ENCODE data around the gene GGACT.
"Not testable (repeated sequence)": the region's sequence is repeated elsewhere in the genome, so short reads cannot be mapped to it uniquely, and the experiment has no call there.

Gene GGACT

GRCh38 chr13:100581030-100581429 lies 7.6 kb downstream of the GGACT start:
- Histone ChIP-seq H3K9ac (ENCODE audit: low read length) (no peak overlapping the region), H3F3A (ENCODE audit: insufficient read depth, low read length) (no peaks in the 10 kb centered on the region), H3K27ac (ENCODE audit: low read length) (no peak overlapping the region), H3K9me2 (replicated peaks; ENCODE audit: insufficient read depth, low read length) (no peaks in the 10 kb centered on the region), H3K4me1 (ENCODE audit: low read length) (no peaks in the 10 kb centered on the region), H4K20me1 (ENCODE audit: insufficient read depth, low read length) (no peaks in the 10 kb centered on the region), H3K9me3 (replicated peaks; ENCODE audit: insufficient read depth, low read length) (no peaks in the 10 kb centered on the region), H3K4me2 (ENCODE audit: low read depth, low read length) (no peak overlapping the region), H2AFZ (ENCODE audit: low read length) (no peak overlapping the region), H3K79me2 (ENCODE audit: low read length) (no peaks in the 10 kb centered on the region), H3K4me3 (ENCODE audit: low read length) (no peak overlapping the region), H3K27me3 (replicated peaks; ENCODE audit: insufficient read depth, low read length) (no peaks in the 10 kb centered on the region), H3K36me3 (replicated peaks; ENCODE audit: insufficient read depth, low read length) (no peaks in the 10 kb centered on the region)
- TF ChIP-seq EZH2 (optimal IDR thresholded peaks at IDR 0.05; ENCODE audit: low read depth, low read length) (no peak), EZH2phosphoT487 (IDR thresholded peaks at IDR 0.05; ENCODE audit: low read length) (no peak)
- TF ChIP-seq, protein P1, sequence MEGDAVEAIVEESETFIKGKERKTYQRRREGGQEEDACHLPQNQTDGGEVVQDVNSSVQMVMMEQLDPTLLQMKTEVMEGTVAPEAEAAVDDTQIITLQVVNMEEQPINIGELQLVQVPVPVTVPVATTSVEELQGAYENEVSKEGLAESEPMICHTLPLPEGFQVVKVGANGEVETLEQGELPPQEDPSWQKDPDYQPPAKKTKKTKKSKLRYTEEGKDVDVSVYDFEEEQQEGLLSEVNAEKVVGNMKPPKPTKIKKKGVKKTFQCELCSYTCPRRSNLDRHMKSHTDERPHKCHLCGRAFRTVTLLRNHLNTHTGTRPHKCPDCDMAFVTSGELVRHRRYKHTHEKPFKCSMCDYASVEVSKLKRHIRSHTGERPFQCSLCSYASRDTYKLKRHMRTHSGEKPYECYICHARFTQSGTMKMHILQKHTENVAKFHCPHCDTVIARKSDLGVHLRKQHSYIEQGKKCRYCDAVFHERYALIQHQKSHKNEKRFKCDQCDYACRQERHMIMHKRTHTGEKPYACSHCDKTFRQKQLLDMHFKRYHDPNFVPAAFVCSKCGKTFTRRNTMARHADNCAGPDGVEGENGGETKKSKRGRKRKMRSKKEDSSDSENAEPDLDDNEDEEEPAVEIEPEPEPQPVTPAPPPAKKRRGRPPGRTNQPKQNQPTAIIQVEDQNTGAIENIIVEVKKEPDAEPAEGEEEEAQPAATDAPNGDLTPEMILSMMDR (IDR thresholded peaks at IDR 0.05; ENCODE audit: low read length): no peak
- no peak for DNase-seq

DNA sequence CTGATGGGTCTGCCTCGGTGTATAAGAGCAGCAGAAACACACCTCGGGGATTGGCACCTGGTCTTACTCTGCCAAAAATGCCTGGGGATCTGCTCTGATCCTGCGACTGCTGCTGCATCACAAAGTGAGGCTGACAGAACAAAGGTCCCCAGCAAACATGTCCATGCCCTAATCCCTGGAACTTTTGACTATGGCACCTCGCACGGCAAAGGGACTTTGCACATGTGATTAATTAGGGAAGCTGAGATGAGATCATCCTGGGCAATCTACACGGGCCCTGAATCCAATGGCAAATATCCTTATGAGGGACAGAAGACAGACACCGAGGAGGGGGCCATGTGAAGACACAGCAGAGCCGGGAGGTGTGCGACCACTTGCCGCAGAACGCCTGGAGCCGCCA lies 8.5 kb downstream of the GGACT start:
- no peaks in the 10 kb centered on the region for H3K9me3 ChIP-seq (replicated peaks; ENCODE audit: insufficient read depth, low read length)
- TF ChIP-seq, protein P1 (IDR thresholded peaks at IDR 0.05; ENCODE audit: low read length): no peak
- TF ChIP-seq EZH2phosphoT487 (IDR thresholded peaks at IDR 0.05; ENCODE audit: low read length) (no peak), EZH2 (optimal IDR thresholded peaks at IDR 0.05; ENCODE audit: low read depth, low read length) (no peak)

GRCh38 chr13:100577239-100577638 lies 11.3 kb downstream of the GGACT start:
- not testable (repeated sequence) for H3F3A ChIP-seq (ENCODE audit: insufficient read depth, low read length); H4K20me1 ChIP-seq (ENCODE audit: insufficient read depth, low read length); H3K4me2 ChIP-seq (ENCODE audit: low read depth, low read length); H3K36me3 ChIP-seq (replicated peaks; ENCODE audit: insufficient read depth, low read length); H2AFZ ChIP-seq (ENCODE audit: low read length); H3K9ac ChIP-seq (ENCODE audit: low read length); H3K27me3 ChIP-seq (replicated peaks; ENCODE audit: insufficient read depth, low read length); H3K27ac ChIP-seq (ENCODE audit: low read length); H3K9me2 ChIP-seq (replicated peaks; ENCODE audit: insufficient read depth, low read length); DNase-seq; H3K9me3 ChIP-seq (replicated peaks; ENCODE audit: insufficient read depth, low read length); H3K4me3 ChIP-seq (ENCODE audit: low read length); H3K79me2 ChIP-seq (ENCODE audit: low read length)
- peaks cover 22% of the 10 kb centered on the region for H3K4me1 ChIP-seq (ENCODE audit: low read length)

More for the DNA sequence above, 8.5 kb downstream of the GGACT start:
- no peaks in the 10 kb centered on the region for H3F3A ChIP-seq (ENCODE audit: insufficient read depth, low read length)
- H3K79me2 ChIP-seq (ENCODE audit: low read length): no peaks in the 10 kb centered on the region
- no peaks in the 10 kb centered on the region for H3K9me2 ChIP-seq (replicated peaks; ENCODE audit: insufficient read depth, low read length)
- H3K4me2 ChIP-seq (ENCODE audit: low read depth, low read length): no peak overlapping the region
- no peak overlapping the region for H3K4me3 ChIP-seq (ENCODE audit: low read length)
- H2AFZ ChIP-seq (ENCODE audit: low read length): no peak overlapping the region
- H3K9ac ChIP-seq (ENCODE audit: low read length): no peak overlapping the region
- DNase-seq: no peak
- H3K27me3 ChIP-seq (replicated peaks; ENCODE audit: insufficient read depth, low read length): no peaks in the 10 kb centered on the region
- H3K4me1 ChIP-seq (ENCODE audit: low read length): peaks cover 3% of the 10 kb centered on the region
- no peaks in the 10 kb centered on the region for H3K36me3 ChIP-seq (replicated peaks; ENCODE audit: insufficient read depth, low read length)
- no peak overlapping the region for H3K27ac ChIP-seq (ENCODE audit: low read length)
- no peaks in the 10 kb centered on the region for H4K20me1 ChIP-seq (ENCODE audit: insufficient read depth, low read length)

- DNase-seq: peak; percentile 79
- TF ChIP-seq, protein P1 (IDR thresholded peaks at IDR 0.05; ENCODE audit: low read length): peak; percentile 88
- TF ChIP-seq EZH2 (optimal IDR thresholded peaks at IDR 0.05; ENCODE audit: low read depth, low read length) (no peak), EZH2phosphoT487 (IDR thresholded peaks at IDR 0.05; ENCODE audit: low read length) (no peak)
- Histone ChIP-seq H3K9ac (ENCODE audit: low read length) (no peak overlapping the region), H3K9me2 (replicated peaks; ENCODE audit: insufficient read depth, low read length) (no peaks in the 10 kb centered on the region), H3K9me3 (replicated peaks; ENCODE audit: insufficient read depth, low read length) (no peaks in the 10 kb centered on the region), H3K27me3 (replicated peaks; ENCODE audit: insufficient read depth, low read length) (no peaks in the 10 kb centered on the region), H3K4me1 (ENCODE audit: low read length) (peaks cover 22% of the 10 kb centered on the region), H3K4me3 (ENCODE audit: low read length) (peak overlapping the region; percentile 17; the same call in 1 of the 2 replicates), H2AFZ (ENCODE audit: low read length) (no peak overlapping the region), H4K20me1 (ENCODE audit: insufficient read depth, low read length) (no peaks in the 10 kb centered on the region), H3F3A (ENCODE audit: insufficient read depth, low read length) (peaks cover 4% of the 10 kb centered on the region; the same call in 1 of the 2 replicates), H3K36me3 (replicated peaks; ENCODE audit: insufficient read depth, low read length) (no peaks in the 10 kb centered on the region), H3K27ac (ENCODE audit: low read length) (peak overlapping the region; percentile 25; the same call in 1 of the 2 replicates), H3K4me2 (ENCODE audit: low read depth, low read length) (peak overlapping the region; percentile 55), H3K79me2 (ENCODE audit: low read length) (no peaks in the 10 kb centered on the region)
Observed at GRCh38 chr13:100573121-100573520, 15.5 kb downstream of the GGACT start.

All from MM.1S (cell line).